ENCODE results near the gene TAMALIN.

- no peak for TF ChIP-seq POLR2A (IDR thresholded peaks at IDR 0.05; ENCODE audit: low read length)
- TF ChIP-seq GATA1 (IDR thresholded peaks at IDR 0.05; ENCODE audit: low read depth, low read length) = no peak
Observed at GRCh38 chr12:52024845-52025230, 18.1 kb downstream of the TAMALIN start.
